SK-N-SH (cell line): Measurements from ENCODE around the gene SYT17. TPM values are rescaled to one million over a fixed set of nuclear protein-coding genes. Genes with fewer than 3 reads are reported as not detected.

Experiments used
- CTCF ChIA-PET: fragments of 300-600, 350-600 bp; formaldehyde crosslinking; extraction: SDS; loops from one replicate; lab custom pipeline; 2021; lab: Yijun Ruan, JAX
- POLR2A ChIA-PET: fragments of 350-600 bp; sonication (Branson Sonifier 250); formaldehyde crosslinking; extraction: SDS; loops from one replicate; lab custom pipeline; 2020; ENCODE audit warnings: antibody characterized with exemption, inconsistent platforms; lab: Yijun Ruan, JAX
- DNase-seq: peaks from one replicate; pipeline ENCODE4 v3.0.0; 2012
- H2AFZ ChIP-seq: fragments of 200-600 bp; sonication (generic); 2 replicates; pipeline ENCODE4 v1.8.1; 2016; ENCODE audit warnings: antibody characterized with exemption, mild to moderate bottlenecking, low read depth
- H3F3A ChIP-seq: fragments of 200-600 bp; sonication (generic); replicated peaks from 2 replicates; pipeline ENCODE3; 2016; ENCODE audit warnings: antibody characterized with exemption, mild to moderate bottlenecking; ENCODE audit not compliant: insufficient read depth
- H3K27ac ChIP-seq, 2 experiments: fragments of 200-500 bp in 1 of 2; fragments of 200-600 bp in 1 of 2; sonication (Bioruptor generic) in 1 of 2; sonication (generic), shearing (Covaris generic) in 1 of 2; 2 replicates each; pipeline versions ENCODE4 v1.5.1 to v1.6.1; 2014 to 2016; ENCODE audit warnings: low read depth in 2 of 2, inconsistent platforms in 1 of 2, low read length in 1 of 2, mild to moderate bottlenecking in 1 of 2, mixed read lengths in 1 of 2
- H3K27me3 ChIP-seq: fragments of 200-600 bp; sonication (generic), shearing (Covaris generic); 2 replicates; pipeline ENCODE4 v1.6.1; 2016; ENCODE audit warnings: mixed run types; ENCODE audit not compliant: insufficient read depth
- H3K36me3 ChIP-seq, 2 experiments: fragments of 200-500 bp in 1 of 2; fragments of 200-600 bp in 1 of 2; sonication (Bioruptor generic) in 1 of 2; sonication (generic) in 1 of 2; replicated peaks in 1 of 2; 2 replicates each; pipeline versions ENCODE3 to v1.5.1; 2014 to 2016; ENCODE audit warnings: low read length in 1 of 2, mild to moderate bottlenecking in 1 of 2; ENCODE audit not compliant: insufficient read depth in 2 of 2, control insufficient read depth in 1 of 2
- H3K4me1 ChIP-seq, 2 experiments: fragments of 200-500 bp in 1 of 2; fragments of 200-600 bp in 1 of 2; sonication (Bioruptor generic) in 1 of 2; sonication (generic), shearing (Covaris generic) in 1 of 2; 2 replicates each; pipeline versions ENCODE4 v1.5.1 to v1.6.1; 2014 to 2016; ENCODE audit warnings: low read depth in 1 of 2, low read length in 1 of 2, mixed run types in 1 of 2; ENCODE audit not compliant: insufficient read depth in 2 of 2, control insufficient read depth in 1 of 2
- H3K4me2 ChIP-seq: fragments of 200-600 bp; sonication (generic), shearing (Covaris generic); 2 replicates; pipeline ENCODE4 v1.6.1; 2017; ENCODE audit warnings: mixed run types
- H3K4me3 ChIP-seq, 2 experiments: fragments of 200-500 bp in 1 of 2; fragments of 200-600 bp in 1 of 2; sonication (Bioruptor generic) in 1 of 2; sonication (generic), shearing (Covaris generic) in 1 of 2; 2 replicates each; pipeline versions ENCODE4 v1.5.1 to v1.8.1; 2014 to 2016; ENCODE audit warnings: low read depth in 2 of 2, inconsistent platforms in 1 of 2, low read length in 1 of 2, mild to moderate bottlenecking in 1 of 2, mixed read lengths in 1 of 2, moderate library complexity in 1 of 2
- H3K79me2 ChIP-seq: fragments of 200-600 bp; sonication (generic); 2 replicates; pipeline ENCODE4 v1.8.1; 2017; ENCODE audit warnings: mild to moderate bottlenecking; ENCODE audit not compliant: insufficient read depth
- H3K9ac ChIP-seq: fragments of 200-600 bp; sonication (generic); 2 replicates; pipeline ENCODE4 v1.6.1; 2017; ENCODE audit warnings: mixed run types
- H3K9me2 ChIP-seq: fragments of 200-600 bp; sonication (generic); 2 replicates; pipeline ENCODE4 v1.6.1; 2017; ENCODE audit warnings: mixed run types
- H3K9me3 ChIP-seq: fragments of 200-600 bp; sonication (generic); 2 replicates; pipeline ENCODE4 v1.6.1; 2017; ENCODE audit warnings: mixed run types, mild to moderate bottlenecking, moderate library complexity
- H4K20me1 ChIP-seq: fragments of 200-600 bp; sonication (generic); 2 replicates; pipeline ENCODE4 v1.6.1; 2017; ENCODE audit warnings: mild to moderate bottlenecking, mixed run types; ENCODE audit not compliant: insufficient read depth
- CHD2 ChIP-seq: fragments of 150-350 bp; IDR thresholded peaks from 2 replicates; pipeline ENCODE4 v1.6.1; 2018; ENCODE audit warnings: low read length; ENCODE audit not compliant: partially characterized antibody
- ELF1 ChIP-seq: IDR thresholded peaks from 2 replicates; pipeline ENCODE4 v1.4.0; 2012
- EZH2phosphoT487 ChIP-seq: fragments of 200-600 bp; sonication (generic); IDR thresholded peaks from 2 replicates; pipeline ENCODE4 v1.6.1; 2017; ENCODE audit warnings: low read depth, mixed run types, mild to moderate bottlenecking, antibody characterized with exemption, moderate library complexity, borderline replicate concordance
- FOSL2 ChIP-seq: IDR thresholded peaks from 2 replicates; pipeline ENCODE4 v1.4.0; 2012; ENCODE audit warnings: low read depth, mild to moderate bottlenecking, moderate library complexity, borderline replicate concordance
- FOXJ3 ChIP-seq: sonication (generic); formaldehyde crosslinking; IDR thresholded peaks from 2 replicates; pipeline ENCODE4 v1.5.1; 2020; ENCODE audit warnings: mild to moderate bottlenecking, missing genetic modification reagents
- FOXM1 ChIP-seq: IDR thresholded peaks from 2 replicates; pipeline ENCODE4 v1.4.0; 2012; ENCODE audit warnings: low read depth, mild to moderate bottlenecking
- MAX ChIP-seq: IDR thresholded peaks from 2 replicates; pipeline ENCODE4 v1.4.0; 2012; ENCODE audit warnings: low read depth
- MEF2A ChIP-seq: IDR thresholded peaks from 2 replicates; pipeline ENCODE4 v1.4.0; 2012; ENCODE audit warnings: low read depth, borderline replicate concordance
- MXI1 ChIP-seq: IDR thresholded peaks from 2 replicates; pipeline ENCODE4 v1.6.1; 2012; ENCODE audit warnings: mild to moderate bottlenecking, low read depth, low read length, improper control_type of control experiment
- POLR2AphosphoS5 ChIP-seq: IDR thresholded peaks from 2 replicates; pipeline ENCODE4 v1.6.1; 2012; ENCODE audit warnings: low read depth, low read length
- RAD21 ChIP-seq: IDR thresholded peaks from 2 replicates; pipeline ENCODE4 v1.6.1; 2012; ENCODE audit warnings: mild to moderate bottlenecking, low read length
- TAF1 ChIP-seq: IDR thresholded peaks from 2 replicates; pipeline ENCODE4 v1.6.1; 2012; ENCODE audit warnings: low read depth, mild to moderate bottlenecking, low read length, moderate library complexity, borderline replicate concordance
- TCF12 ChIP-seq: IDR thresholded peaks from 2 replicates; pipeline ENCODE4 v1.4.0; 2012
- ZBTB33 ChIP-seq: IDR thresholded peaks from 2 replicates; pipeline ENCODE4 v1.4.0; 2012; ENCODE audit warnings: low read depth, borderline replicate concordance
- WGBS: methylation state at CpG from one replicate; pipeline ENCODE4 v1.1.6; 2017; ENCODE audit warnings: low lambda C conversion rate; 5-methylcytosine and 5-hydroxymethylcytosine counted together
- polyA plus RNA-seq, 3 experiments: library from polyadenylated mRNA; depleted of rRNA; stranded (reverse); fragments of >200 nt; gene quantifications; 2 replicates each; pipeline ENCODE4 v1.2.3, GENCODE V29; 2012
- TF ChIP-seq, protein P1 (sequence below): IDR thresholded peaks from 2 replicates; pipeline ENCODE4; 2012
- TF ChIP-seq, protein P2 (sequence below): fragments of 200-600 bp; sonication (generic); IDR thresholded peaks from 2 replicates; pipeline ENCODE4 v1.6.1; 2017; ENCODE audit warnings: antibody characterized with exemption, mild to moderate bottlenecking, moderate library complexity

The SYT17 gene
- polyA plus RNA-seq, 1 of the 3 experiments (the other 2 are of a cell fraction), result 0.21 TPM

DNA sequence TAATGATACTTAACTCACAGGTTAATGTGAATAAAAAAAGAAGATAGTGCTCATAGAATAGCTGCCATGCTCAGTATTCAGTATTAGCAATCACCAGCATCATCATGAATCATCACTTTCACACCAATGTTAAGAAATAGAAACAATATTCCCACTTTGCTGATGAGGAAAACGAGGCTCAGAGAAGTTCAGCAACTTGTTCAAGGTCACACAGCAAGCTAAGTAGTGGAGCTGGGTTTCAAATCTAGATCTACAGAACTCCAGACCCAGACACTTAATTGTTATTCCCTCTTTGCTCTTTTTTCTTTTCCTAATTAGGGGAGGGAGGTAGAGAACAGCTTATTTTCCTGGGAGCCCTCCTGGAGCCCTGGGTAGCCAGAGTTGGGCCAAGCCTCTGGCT is 140.4 kb downstream of the SYT17 start:
- Histone ChIP-seq H3K79me2 (no peaks in the 10 kb centered on the region), H3K4me1 (no peaks in the 10 kb centered on the region), H2AFZ (no peak overlapping the region), H3K9ac (no peak overlapping the region), H3K9me3 (no peaks in the 10 kb centered on the region), H4K20me1 (no peaks in the 10 kb centered on the region), H3K27ac (no peak overlapping the region), H3F3A (no peaks in the 10 kb centered on the region), H3K36me3 (no peaks in the 10 kb centered on the region), H3K4me2 (no peak overlapping the region), H3K27me3 (no peaks in the 10 kb centered on the region), H3K9me2 (no peaks in the 10 kb centered on the region), H3K4me3 (no peak overlapping the region)
- no peak for TF ChIP-seq MXI1
- no peak for TF ChIP-seq CHD2
- TF ChIP-seq POLR2AphosphoS5, result no peak
- TF ChIP-seq ZBTB33, result no peak
- no peak for TF ChIP-seq EZH2phosphoT487
- no peak for DNase-seq
- 9% methylated on average over 1 of the region's 1 CpG for WGBS
- ChIA-PET CTCF (interaction anchor here (0.9 kb wide), 1 partner anchor 129 kb away, joined by 3 read pairs; no protein-coding TSS in a partner anchor), POLR2A (no interaction called here)

DNA sequence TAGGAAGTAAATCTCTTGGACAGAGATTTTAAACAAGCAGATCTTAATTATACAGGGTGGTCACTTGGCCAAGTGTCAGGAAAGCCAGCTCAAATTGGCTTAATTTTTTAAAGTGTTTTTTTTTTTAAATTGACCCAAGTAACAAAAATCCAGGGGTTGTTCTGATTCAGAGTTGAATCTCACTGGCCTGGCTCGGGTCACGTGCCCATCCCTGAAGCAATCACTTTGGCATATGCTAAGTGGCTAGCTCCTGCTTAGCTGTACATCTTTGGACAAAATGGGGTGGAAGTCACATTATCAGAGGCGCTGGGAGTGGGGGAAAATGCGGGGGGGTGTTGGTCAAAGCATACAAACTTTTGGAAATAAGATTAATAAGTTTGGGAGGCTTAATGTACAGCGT is 141.1 kb downstream of the SYT17 start:
- ChIA-PET POLR2A (no interaction called here), CTCF (interaction anchor here (1.3 kb wide), 1 partner anchor 14 kb away, joined by 3 read pairs; no protein-coding TSS in a partner anchor)
- H3K4me3 ChIP-seq, result no peak overlapping the region
- no peaks in the 10 kb centered on the region for H3K36me3 ChIP-seq
- H3K9me3 ChIP-seq, result no peaks in the 10 kb centered on the region
- H3K79me2 ChIP-seq, result no peaks in the 10 kb centered on the region
- H3F3A ChIP-seq, result no peaks in the 10 kb centered on the region
- no peaks in the 10 kb centered on the region for H4K20me1 ChIP-seq
- no peaks in the 10 kb centered on the region for H3K9me2 ChIP-seq
- DNase-seq, result no peak
- H3K4me1 ChIP-seq, result no peaks in the 10 kb centered on the region
- no peak for TF ChIP-seq EZH2phosphoT487
- TF ChIP-seq RAD21, result no peak
- TF ChIP-seq FOXJ3 (CRISPR knock-in tag), result no peak
- H3K27ac ChIP-seq, result no peak overlapping the region
- no peaks in the 10 kb centered on the region for H3K27me3 ChIP-seq
- WGBS, result 37% methylated on average over 5 of the region's 5 CpGs
- no peak overlapping the region for H2AFZ ChIP-seq
- H3K4me2 ChIP-seq, result no peak overlapping the region
- no peak overlapping the region for H3K9ac ChIP-seq

DNA sequence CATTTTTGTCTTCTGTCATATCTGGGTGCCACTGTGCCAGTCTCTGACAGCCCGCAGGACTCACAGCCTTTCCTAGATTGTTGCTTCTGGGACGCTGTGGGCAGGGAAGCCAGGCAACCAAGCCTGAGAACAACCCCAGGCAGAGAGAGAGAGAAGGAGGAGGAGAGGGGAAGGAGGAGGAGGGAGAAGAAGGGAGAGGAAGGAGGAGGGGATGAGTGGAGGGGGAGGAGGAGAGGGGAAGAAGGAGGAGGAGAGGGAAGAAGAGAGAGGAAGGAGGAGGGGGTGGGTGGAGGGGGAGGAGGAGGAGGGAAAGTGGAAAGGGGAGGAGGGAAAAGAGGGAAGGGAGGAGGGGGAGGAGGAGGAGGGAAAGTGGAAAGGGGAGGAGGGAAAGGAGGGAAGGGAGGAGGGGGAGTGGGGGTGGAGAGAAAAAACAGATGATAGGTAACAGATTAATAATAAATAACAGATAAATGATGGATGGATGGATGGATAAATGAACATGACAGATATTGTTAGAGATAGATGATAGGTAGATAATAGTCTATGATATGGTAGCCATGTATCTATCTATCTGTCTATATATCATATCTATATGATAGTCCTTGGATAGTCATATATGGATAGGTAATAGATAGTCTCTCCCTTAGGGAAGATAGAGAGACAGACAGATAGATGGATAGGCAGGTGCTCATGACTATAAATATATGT is 146.8 kb downstream of the SYT17 start:
- ChIA-PET POLR2A (no interaction called here), CTCF (no interaction called here)
- H3F3A ChIP-seq, result no peaks in the 10 kb centered on the region
- no peak overlapping the region for H3K4me2 ChIP-seq
- H2AFZ ChIP-seq, result no peak overlapping the region
- 61% methylated on average over 2 of the region's 2 CpGs for WGBS
- H3K27ac ChIP-seq, result no peak overlapping the region
- no peaks in the 10 kb centered on the region for H3K27me3 ChIP-seq
- no peaks in the 10 kb centered on the region for H3K36me3 ChIP-seq
- H3K79me2 ChIP-seq, result no peaks in the 10 kb centered on the region
- no peak overlapping the region for H3K4me3 ChIP-seq
- no peaks in the 10 kb centered on the region for H4K20me1 ChIP-seq
- H3K9me3 ChIP-seq, result no peaks in the 10 kb centered on the region
- peaks cover 0 to 8% of the 10 kb centered on the region in 2 experiments; a peak in 1 of 4 replicates for H3K4me1 ChIP-seq
- H3K9me2 ChIP-seq, result no peaks in the 10 kb centered on the region
- DNase-seq, result no peak
- H3K9ac ChIP-seq, result no peak overlapping the region
- TF ChIP-seq FOXM1 (no peak), FOSL2 (no peak), ELF1 (no peak), TCF12 (no peak), EZH2phosphoT487 (no peak), CHD2 (no peak), MXI1 (no peak), TAF1 (no peak), MEF2A (no peak), MAX (no peak)
- TF ChIP-seq, protein P1, sequence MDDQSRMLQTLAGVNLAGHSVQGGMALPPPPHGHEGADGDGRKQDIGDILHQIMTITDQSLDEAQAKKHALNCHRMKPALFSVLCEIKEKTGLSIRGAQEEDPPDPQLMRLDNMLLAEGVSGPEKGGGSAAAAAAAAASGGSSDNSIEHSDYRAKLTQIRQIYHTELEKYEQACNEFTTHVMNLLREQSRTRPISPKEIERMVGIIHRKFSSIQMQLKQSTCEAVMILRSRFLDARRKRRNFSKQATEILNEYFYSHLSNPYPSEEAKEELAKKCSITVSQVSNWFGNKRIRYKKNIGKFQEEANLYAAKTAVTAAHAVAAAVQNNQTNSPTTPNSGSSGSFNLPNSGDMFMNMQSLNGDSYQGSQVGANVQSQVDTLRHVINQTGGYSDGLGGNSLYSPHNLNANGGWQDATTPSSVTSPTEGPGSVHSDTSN, result no peak
- TF ChIP-seq, protein P2, sequence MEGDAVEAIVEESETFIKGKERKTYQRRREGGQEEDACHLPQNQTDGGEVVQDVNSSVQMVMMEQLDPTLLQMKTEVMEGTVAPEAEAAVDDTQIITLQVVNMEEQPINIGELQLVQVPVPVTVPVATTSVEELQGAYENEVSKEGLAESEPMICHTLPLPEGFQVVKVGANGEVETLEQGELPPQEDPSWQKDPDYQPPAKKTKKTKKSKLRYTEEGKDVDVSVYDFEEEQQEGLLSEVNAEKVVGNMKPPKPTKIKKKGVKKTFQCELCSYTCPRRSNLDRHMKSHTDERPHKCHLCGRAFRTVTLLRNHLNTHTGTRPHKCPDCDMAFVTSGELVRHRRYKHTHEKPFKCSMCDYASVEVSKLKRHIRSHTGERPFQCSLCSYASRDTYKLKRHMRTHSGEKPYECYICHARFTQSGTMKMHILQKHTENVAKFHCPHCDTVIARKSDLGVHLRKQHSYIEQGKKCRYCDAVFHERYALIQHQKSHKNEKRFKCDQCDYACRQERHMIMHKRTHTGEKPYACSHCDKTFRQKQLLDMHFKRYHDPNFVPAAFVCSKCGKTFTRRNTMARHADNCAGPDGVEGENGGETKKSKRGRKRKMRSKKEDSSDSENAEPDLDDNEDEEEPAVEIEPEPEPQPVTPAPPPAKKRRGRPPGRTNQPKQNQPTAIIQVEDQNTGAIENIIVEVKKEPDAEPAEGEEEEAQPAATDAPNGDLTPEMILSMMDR, result no peak
